HCT116 (cell line): ENCODE results near the gene SLCO4A1. TPM values are rescaled to one million over a fixed set of nuclear protein-coding genes. Genes with fewer than 3 reads are reported as not detected.

Source experiments
- ATAC-seq: fragments of 200-7000 bp; cut with Tn5 transposase; 2 replicates; pipeline ENCODE4 v1.9.1; 2020; ENCODE audit warnings: mild to moderate bottlenecking, moderate library complexity
- BruUV-seq: library from RNA; stranded (reverse); fragments of 400-500 nt; replicated peaks from 2 replicates; lab custom pipeline; 2021; lab: Mats Ljungman, UMichigan
- CTCF ChIA-PET: fragments of 300-600 bp; sonication (Branson Sonifier 250); formaldehyde crosslinking; loops from one replicate; lab custom pipeline; 2021; ENCODE audit warnings: antibody characterized with exemption; lab: Charles Lee
- POLR2A ChIA-PET: fragments of 300-600, 350-600 bp; sonication (Branson Sonifier 250); formaldehyde crosslinking; loops from one replicate; lab custom pipeline; 2021; ENCODE audit warnings: antibody characterized with exemption; lab: Charles Lee
- RAD21 ChIA-PET, 2 experiments: fragments of 300-600 bp; sonication (Branson Sonifier 250); formaldehyde crosslinking; loops; one replicate each; lab custom pipeline; 2023; ENCODE audit warnings: low total read pairs in 2 of 2; ENCODE audit not compliant: uncharacterized antibody in 2 of 2, unreplicated experiment in 2 of 2, low non-redundant PET in 1 of 2; lab: Charles Lee
- DNase-seq: peaks from one replicate; pipeline ENCODE4 v3.0.0-alpha.2; 2010; ENCODE audit warnings: low read depth, low spot score
- H2AFZ ChIP-seq: fragments of 200-600 bp; shearing (Covaris generic), sonication (generic); 2 replicates; pipeline ENCODE4 v1.6.1; 2017; ENCODE audit warnings: low read depth, mixed run types, mixed read lengths, antibody characterized with exemption, low read length; ENCODE audit not compliant: poor library complexity, severe bottlenecking
- H3K27ac ChIP-seq: 2 replicates; pipeline ENCODE4 v1.5.1; 2012; ENCODE audit warnings: low read depth, low read length
- H3K27me3 ChIP-seq: fragments of 200-600 bp; sonication (generic); 2 replicates; pipeline ENCODE4 v1.6.1; 2016; ENCODE audit warnings: mixed run types, low read length, mixed read lengths; ENCODE audit not compliant: insufficient read depth
- H3K36me3 ChIP-seq, 2 experiments: fragments of 200-500 bp in 1 of 2; fragments of 200-600 bp in 1 of 2; sonication (Bioruptor generic) in 1 of 2; sonication (generic) in 1 of 2; 2 replicates each; pipeline versions ENCODE4 v1.5.1 to v1.6.1; 2014 to 2016; ENCODE audit warnings: low read length in 2 of 2, inconsistent platforms in 1 of 2, mixed read lengths in 1 of 2, mixed run types in 1 of 2; ENCODE audit not compliant: insufficient read depth in 2 of 2, control insufficient read depth in 1 of 2
- H3K4me1 ChIP-seq, 2 experiments: fragments of 200-600 bp in 1 of 2; sonication (generic) in 1 of 2; 2 replicates each; pipeline versions ENCODE4 v1.5.1 to v1.6.1; 2012 to 2017; ENCODE audit warnings: low read length in 2 of 2, inconsistent platforms in 1 of 2, mild to moderate bottlenecking in 1 of 2, mixed read lengths in 1 of 2, mixed run types in 1 of 2, moderate library complexity in 1 of 2; ENCODE audit not compliant: insufficient read depth in 2 of 2, control insufficient read depth in 1 of 2
- H3K4me2 ChIP-seq: fragments of 200-600 bp; sonication (generic); 2 replicates; pipeline ENCODE4 v1.6.1; 2017; ENCODE audit warnings: mixed run types, low read length, mixed read lengths
- H3K4me3 ChIP-seq, 2 experiments: fragments of 200-600 bp in 1 of 2; sonication (generic) in 1 of 2; replicated peaks in 1 of 2; 2 replicates each; pipeline ENCODE4 v1.5.1; 2011 to 2016; ENCODE audit warnings: low read length in 2 of 2, control low read depth in 1 of 2, low read depth in 1 of 2, mild to moderate bottlenecking in 1 of 2, mixed read lengths in 1 of 2, mixed run types in 1 of 2
- H3K79me2 ChIP-seq: fragments of 200-600 bp; sonication (generic); 2 replicates; pipeline ENCODE4 v1.6.1; 2017; ENCODE audit warnings: mild to moderate bottlenecking, mixed run types, low read length, moderate library complexity, mixed read lengths; ENCODE audit not compliant: insufficient read depth
- H3K9ac ChIP-seq: fragments of 200-600 bp; sonication (generic); 2 replicates; pipeline ENCODE4 v1.6.1; 2016; ENCODE audit warnings: low read length, mixed read lengths
- H3K9me2 ChIP-seq: fragments of 200-600 bp; sonication (generic), shearing (Covaris generic); 2 replicates; pipeline ENCODE4 v1.6.1; 2017; ENCODE audit warnings: mixed run types, mild to moderate bottlenecking, moderate library complexity; ENCODE audit not compliant: insufficient read depth
- H3K9me3 ChIP-seq, 2 experiments: fragments of 200-500 bp in 1 of 2; fragments of 200-600 bp in 1 of 2; sonication (Bioruptor generic) in 1 of 2; sonication (generic) in 1 of 2; 2 replicates each; pipeline ENCODE4 v1.6.1; 2014 to 2017; ENCODE audit warnings: low read length in 2 of 2, mixed read lengths in 2 of 2, inconsistent platforms in 1 of 2, low read depth in 1 of 2, mild to moderate bottlenecking in 1 of 2, mixed run types in 1 of 2, moderate library complexity in 1 of 2; ENCODE audit not compliant: control insufficient read depth in 1 of 2, insufficient read depth in 1 of 2
- H4K20me1 ChIP-seq: fragments of 200-600 bp; sonication (generic), shearing (Covaris generic); 2 replicates; pipeline ENCODE4 v1.6.1; 2017; ENCODE audit warnings: mixed run types, mild to moderate bottlenecking, moderate library complexity; ENCODE audit not compliant: insufficient read depth
- EZH2 ChIP-seq: fragments of 200-600 bp; sonication (generic); IDR thresholded peaks from 2 replicates; pipeline ENCODE4 v1.6.1; 2017; ENCODE audit warnings: antibody characterized with exemption, mixed run types
- EZH2phosphoT487 ChIP-seq: fragments of 200-600 bp; IDR thresholded peaks from 2 replicates; pipeline ENCODE4 v1.6.1; 2018; ENCODE audit warnings: antibody characterized with exemption, borderline replicate concordance
- POLR2A ChIP-seq: IDR thresholded peaks from 2 replicates; pipeline ENCODE4 v1.7.0; 2011; ENCODE audit warnings: borderline replicate concordance; ENCODE audit not compliant: insufficient read depth, insufficient read length; ENCODE audit errors: extremely low read depth
- REST ChIP-seq: IDR thresholded peaks from 2 replicates; pipeline ENCODE4 v1.6.1; 2012; ENCODE audit warnings: low read depth
- SRF ChIP-seq: IDR thresholded peaks from 2 replicates; pipeline ENCODE4 v1.6.1; 2012; ENCODE audit warnings: low read depth
- ZFX ChIP-seq: fragments of 450-650 bp; IDR thresholded peaks from 2 replicates; pipeline ENCODE4 v1.6.1; 2017
- intact Hi-C: fragments of 100-400 bp; cut with micrococcal nuclease; formaldehyde crosslinking; loops from 2 replicates; pipeline ENCODE4 v1.10.0; 2022
- total RNA-seq: library from RNA; stranded (reverse); gene quantifications from one replicate; pipeline ENCODE4 v1.2.1, GENCODE V29; 2021; ENCODE audit not compliant: unreplicated experiment

Gene SLCO4A1
- total RNA-seq, 1 experiment from 2014 or later: 107 TPM

GRCh38 chr20:62652894-62653305 is 10.6 kb downstream of the SLCO4A1 start:
- ChIA-PET RAD21 (no interaction called here), CTCF (no interaction called here), POLR2A (no interaction called here)
- Histone ChIP-seq H3K9ac (no peak overlapping the region), H3K4me3 (no peak overlapping the region), H4K20me1 (peaks cover 20% of the 10 kb centered on the region; the same call in 1 of the 2 replicates), H3K27ac (peak overlapping the region; percentile 65; the same call in 1 of the 2 replicates), H3K4me1 (peaks cover 27 to 37% of the 10 kb centered on the region in 2 experiments), H3K9me3 (no peaks in the 10 kb centered on the region), H2AFZ (no peak overlapping the region), H3K36me3 (peaks cover 29 to 56% of the 10 kb centered on the region in 2 experiments; a peak in 3 of 4 replicates), H3K27me3 (no peaks in the 10 kb centered on the region), H3K79me2 (peaks cover 99% of the 10 kb centered on the region), H3K4me2 (no peak overlapping the region), H3K9me2 (no peaks in the 10 kb centered on the region)
- TF ChIP-seq SRF: no peak
- BruUV-seq: no TSS peak
- intact Hi-C loops: no loop called here
- no peak for ATAC-seq
- DNase-seq: no peak

GRCh38 chr20:62653373-62653772 is 11.1 kb downstream of the SLCO4A1 start:
- Histone ChIP-seq H2AFZ (no peak overlapping the region), H3K27me3 (no peaks in the 10 kb centered on the region), H3K9ac (no peak overlapping the region), H3K4me3 (no peak overlapping the region), H3K27ac (peak overlapping the region; percentile 65; the same call in 1 of the 2 replicates), H3K79me2 (peaks cover 99% of the 10 kb centered on the region), H3K4me2 (no peak overlapping the region), H3K9me2 (no peaks in the 10 kb centered on the region), H3K4me1 (peaks cover 25 to 36% of the 10 kb centered on the region in 2 experiments), H3K9me3 (no peaks in the 10 kb centered on the region), H4K20me1 (peaks cover 18% of the 10 kb centered on the region; the same call in 1 of the 2 replicates), H3K36me3 (peaks cover 33 to 60% of the 10 kb centered on the region in 2 experiments; a peak in 3 of 4 replicates)
- ChIA-PET CTCF (no interaction called here), POLR2A (no interaction called here), RAD21 (no interaction called here)
- DNase-seq: no peak
- TF ChIP-seq POLR2A (no peak), ZFX (no peak), EZH2 (no peak), REST (no peak), EZH2phosphoT487 (no peak)
- intact Hi-C loops: no loop called here
- no TSS peak for BruUV-seq
- no peak for ATAC-seq
